Putamen (tissue), 1 donor: Measurements from ENCODE around the gene ADD2.
"Not testable (repeated sequence)": the region's sequence is repeated elsewhere in the genome, so short reads cannot be mapped to it uniquely, and the experiment has no call there.

ENCODE experiments used
- DNase-seq: peaks from one replicate; pipeline ENCODE4 v3.0.0-alpha.2; 2016; ENCODE audit warnings: low spot score

Gene ADD2

DNA sequence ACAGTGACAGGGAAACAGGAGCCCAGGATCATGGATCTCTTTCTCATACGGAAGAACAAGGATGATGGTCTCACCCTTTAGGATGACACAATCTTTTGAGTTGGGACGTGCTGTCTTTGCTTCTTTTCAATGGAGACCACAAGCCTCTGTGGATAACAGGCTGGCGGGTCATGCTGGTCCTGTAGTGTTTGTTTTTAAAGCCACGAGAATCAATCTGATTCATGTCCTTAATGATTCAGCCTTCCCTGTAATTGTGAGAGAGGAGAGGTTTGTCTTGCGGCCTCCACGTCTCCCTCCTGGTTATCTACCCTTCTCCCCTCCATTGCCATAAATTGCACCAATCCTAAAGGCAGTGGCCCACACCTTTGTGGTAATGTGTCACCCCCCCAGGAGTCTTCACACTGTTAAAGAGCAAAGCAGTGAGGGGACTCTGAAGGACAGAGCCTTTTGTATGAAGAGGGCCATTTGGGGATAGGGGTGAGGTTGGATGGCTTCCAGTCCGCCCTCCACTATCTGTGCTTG, 126.7 kb downstream of the ADD2 start:
- DNase-seq = no peak

DNA sequence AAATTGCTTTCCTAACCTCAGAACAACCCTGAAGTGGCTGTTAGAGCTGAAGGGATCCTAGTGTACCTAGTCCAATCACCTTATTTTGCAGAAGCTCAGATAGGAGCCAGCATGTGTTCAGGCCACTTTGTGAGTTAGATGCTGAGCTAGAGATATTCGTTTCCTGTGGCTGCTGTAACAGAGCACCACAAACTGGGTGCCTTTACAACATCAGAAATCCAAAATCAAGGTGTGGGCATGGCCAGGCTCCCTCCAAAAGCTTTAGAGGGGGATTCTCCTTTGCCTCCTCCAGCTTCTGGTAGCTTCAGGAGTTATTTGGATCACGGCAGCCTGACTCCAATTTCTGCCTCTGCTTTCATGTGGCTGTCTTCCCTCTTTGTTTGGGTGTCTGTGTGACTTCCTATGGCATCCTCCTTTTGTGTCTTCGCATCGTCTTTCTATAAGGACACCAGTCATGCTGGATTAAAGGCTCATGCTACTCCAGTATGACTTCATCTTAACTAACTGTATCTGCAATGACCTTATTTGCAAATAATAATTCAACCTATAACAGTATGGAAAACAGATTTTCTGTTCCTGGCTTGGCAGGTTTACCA, 128.1 kb downstream of the ADD2 start:
- no peak for DNase-seq

DNA sequence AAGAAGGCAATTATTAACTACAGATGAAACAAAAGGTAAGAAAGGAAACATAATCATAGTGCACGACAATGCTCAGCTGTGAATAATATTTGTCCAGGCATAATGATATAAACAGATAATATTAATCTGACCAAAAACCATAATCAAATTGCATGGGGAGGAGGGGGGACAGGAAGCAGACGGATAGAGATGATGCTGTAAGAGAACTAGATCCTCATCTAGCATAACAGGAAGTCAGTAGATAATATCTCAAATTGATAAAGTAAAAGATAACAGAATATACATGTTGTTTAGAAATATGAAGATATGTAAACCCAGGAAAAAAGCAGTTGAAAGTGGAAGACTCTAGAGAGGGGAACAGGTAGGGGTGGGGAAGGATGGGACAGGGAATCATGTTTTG, 129.4 kb downstream of the ADD2 start:
- DNase-seq = no peak

DNA sequence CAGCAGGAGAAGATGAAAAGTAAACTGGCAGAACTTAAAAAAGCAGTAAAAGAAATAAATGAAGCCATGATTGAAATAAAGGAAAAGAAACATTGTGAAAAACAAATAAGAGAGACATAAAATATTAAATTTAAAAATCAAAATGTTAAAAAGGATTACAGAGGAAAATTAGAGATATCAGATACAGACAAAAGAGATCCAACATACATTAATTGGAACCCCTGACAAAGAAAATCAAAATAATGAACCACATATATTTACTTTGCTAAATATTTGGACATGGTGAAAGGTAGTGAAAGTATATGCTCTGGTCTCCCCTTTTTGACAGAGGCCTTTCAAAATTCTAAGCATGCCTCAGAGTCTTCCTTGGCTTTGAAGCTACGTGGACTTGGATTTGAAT, 134.5 kb downstream of the ADD2 start:
- DNase-seq = no peak

DNA sequence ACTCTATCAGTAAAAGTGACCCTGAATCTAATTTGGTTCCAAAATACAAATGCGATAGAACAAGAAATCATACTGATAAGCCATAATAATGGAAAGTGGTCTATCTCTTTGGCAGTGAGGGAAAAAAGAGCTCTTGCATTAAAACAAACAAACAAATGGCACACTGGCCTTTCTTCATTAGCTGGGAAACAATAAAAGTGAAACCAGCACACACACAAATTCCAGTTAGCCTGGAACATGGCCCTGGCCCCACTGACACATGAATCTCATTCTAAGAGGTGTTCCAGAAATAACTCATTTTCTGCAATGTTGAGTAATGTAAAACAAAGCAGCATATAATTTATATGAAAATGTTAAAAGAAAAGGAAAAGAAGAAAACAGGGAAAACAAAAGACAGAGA, 135.0 kb downstream of the ADD2 start:
- DNase-seq = no peak

DNA sequence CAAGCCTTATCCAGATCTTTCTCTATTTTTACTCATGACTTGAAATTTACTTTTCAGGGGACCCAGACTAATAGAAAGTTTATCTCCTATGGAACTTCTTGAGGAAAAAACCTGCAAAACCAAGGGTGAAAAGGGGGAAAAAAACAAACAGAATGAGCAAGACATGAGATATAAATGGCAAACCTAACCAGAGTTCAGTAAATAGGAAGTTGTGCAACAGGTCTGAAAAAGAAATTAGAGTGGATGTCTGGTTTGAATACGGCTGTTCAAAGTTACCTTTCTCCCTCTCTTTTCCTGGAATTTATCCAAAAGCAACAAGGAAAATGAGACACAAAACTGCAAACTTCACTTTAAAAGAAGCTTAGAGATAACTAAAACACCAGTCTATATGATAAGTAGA, 135.6 kb downstream of the ADD2 start:
- no peak for DNase-seq

DNA sequence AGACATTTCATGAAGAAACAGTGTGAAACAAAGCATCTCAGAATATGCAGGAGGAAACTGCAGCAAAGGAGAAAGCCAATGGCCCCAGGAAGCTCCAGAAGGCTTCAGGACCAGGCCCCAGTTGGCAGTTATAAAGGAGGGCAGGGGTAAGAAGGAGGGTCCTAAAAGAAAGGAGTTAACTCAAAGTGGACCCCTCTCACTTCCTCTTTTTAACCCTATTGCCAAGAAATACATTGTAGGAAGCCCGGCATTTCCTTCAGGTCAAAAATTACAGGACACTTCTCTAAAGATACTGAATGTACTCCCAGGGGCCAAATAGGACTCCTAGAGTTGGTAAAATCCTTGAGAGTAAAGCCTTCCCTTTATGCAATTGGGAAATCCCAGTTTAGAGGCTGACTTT, 137.2 kb downstream of the ADD2 start:
- DNase-seq = no peak

DNA sequence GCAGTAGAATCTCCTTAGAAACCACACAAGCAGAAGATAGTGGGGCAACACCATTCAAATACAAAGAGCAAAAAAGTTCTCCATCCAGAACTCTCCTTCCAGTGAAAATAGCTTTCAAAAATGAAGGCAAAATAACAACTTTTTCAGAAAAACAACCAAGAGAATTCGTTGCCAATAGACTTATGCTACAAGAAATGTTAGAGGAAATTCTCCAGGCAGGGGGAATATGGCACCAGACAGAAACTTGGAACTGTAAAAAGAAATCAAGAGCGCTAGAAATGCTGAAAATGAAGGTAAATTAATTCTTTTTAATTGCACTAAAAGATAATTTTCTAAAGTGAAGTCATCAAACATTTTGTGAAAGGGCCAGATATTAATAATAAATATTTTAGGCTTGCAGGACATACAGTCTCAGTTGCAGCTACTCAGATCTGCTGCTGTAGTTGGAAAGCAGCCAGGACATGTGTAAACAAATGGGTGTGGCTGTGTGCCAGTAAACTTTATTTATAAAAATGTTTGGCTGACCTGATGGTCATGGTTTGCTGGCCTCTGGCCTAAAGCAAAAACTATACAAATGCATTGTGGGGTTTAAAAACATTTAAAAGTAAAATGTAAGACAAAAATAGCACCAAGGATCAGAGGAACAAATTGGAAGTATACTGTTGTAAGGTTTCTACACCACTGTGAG, 140.6 kb downstream of the ADD2 start:
- DNase-seq = no peak

DNA sequence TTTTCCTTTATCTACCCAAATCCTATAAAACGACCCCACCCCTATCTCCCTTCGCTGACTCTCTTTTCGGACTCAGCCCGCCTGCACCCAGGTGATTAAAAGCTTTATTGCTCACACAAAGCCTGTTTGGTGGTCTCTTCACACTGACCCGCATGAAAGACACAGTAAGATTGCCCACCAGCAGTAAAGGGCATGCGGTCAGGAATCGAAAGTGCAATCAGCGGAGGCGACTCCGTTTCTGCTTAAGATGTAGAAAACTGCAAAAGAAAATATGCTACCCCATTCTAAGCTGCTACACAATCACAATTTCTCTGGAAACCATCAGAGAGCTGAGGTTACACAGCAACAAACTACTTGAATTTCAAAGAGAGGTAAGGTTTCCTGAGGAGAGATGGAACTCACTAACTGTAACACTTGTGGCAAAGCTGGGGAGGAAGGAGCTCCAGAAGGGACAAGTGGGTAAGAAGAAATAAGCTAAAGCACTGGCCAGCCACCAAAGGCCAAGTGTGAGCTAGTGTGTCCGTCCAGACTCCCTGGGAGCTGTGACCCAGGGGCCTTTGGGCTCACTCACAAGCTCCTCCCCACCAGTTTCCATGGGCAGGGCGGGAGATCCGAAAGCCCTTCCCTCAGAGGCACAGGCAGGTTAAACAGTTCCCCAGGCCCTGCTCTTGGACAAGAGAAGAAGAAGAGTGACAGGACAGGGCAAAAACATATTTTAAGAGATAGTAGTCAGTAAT, 141.6 kb downstream of the ADD2 start:
- DNase-seq = no peak

DNA sequence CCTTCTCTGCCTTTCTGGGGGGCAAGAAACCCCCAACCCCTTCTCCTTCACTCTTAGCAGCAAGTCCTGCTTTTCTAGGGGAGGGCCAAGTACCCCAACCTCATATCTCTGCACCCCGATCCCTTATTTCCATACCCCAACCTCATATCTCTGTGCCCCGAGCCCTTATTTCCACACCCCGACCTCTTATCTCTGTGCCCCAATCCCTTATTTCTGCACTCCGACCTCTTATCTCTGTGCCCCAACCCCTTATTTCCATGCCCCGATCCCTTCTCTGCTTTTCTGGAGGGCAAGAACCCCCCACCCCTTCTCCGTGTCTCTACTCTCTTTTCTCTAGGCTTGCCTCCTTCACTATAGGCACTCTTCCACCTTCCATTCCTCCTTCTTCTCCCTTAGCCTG, 146.5 kb downstream of the ADD2 start:
- DNase-seq = not testable (repeated sequence)

DNA sequence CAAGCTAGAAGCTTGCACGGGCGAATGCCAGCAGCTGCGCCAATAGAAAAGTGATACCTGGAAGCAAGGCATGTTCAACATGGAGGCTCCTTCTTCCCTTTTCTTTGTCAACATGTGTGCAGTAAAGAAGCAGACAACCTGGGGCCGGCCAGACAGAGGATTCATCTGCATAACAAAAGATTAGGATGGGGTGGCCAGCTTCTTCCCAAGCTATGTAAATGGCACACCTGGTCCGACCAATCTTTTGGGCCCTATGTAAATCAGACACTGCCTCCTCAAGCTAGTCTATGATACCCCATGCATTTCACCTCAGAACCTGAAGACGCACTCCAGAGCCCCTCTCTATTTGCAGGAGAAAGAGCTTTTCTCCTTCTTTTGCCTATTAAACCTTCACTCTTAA, 148.0 kb downstream of the ADD2 start:
- no peak for DNase-seq

DNA sequence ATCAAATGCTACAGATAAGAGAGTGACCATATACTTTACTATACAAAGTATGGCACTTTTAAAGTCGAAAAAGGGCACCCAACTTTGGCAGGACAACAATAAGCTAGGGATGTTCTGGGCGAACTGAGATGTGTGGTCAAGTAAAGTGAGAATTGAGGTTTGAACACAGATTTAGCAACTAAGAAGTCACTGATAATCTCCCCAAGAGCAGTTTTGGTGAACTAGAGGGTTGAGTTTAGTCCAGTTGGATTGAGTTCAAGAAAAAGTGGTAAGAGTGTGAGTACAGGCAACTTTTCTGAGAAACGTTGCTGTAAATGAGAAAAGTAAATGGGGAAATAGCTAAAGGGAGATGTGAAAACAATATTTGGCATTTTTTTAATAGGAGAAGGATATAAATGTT, 148.8 kb downstream of the ADD2 start:
- no peak for DNase-seq

DNA sequence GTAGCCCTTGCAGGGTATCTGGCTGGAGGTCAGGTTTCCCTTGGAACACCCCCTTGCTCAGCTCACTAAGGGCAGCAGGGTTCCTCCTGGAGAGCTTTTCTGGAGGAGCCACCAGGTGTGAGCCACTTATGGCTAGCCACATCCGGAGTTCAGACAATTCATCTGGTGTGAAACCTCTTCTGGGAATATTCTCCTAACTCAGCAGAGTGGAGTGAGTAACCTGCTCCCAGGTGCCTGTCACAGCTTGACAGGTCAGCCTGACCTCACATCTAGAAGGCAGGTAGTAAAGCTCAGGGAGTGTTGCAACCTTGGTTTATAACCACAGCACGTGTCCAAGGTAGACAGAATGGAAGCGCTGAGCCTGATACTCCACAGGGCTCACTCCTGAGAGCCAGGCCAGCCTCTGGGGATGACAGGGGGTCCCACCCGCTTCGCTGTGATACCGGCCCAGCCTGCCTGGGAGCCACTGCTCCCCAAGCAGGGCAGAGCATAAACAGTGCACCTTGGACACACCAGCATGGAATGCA, 151.8 kb downstream of the ADD2 start:
- DNase-seq = no peak

DNA sequence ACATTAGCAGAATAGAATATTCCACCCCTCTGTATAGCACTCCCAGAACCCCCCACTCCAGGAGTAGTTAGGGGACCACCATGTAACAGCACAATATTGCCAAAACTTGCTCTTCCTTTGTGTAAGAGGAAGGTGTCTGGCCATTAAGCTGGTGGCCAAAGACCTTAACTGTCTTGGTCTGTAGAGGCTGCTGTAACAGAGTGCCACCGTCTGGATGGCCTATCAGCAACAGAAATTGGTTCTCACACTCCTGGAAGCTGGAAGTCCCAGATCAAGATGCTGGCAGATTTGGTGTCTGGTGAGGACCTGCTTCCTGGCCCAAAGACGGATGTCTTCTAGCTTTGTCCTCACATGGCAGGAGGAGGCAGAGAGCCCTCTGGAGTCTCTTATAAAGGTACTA, 152.8 kb downstream of the ADD2 start:
- DNase-seq = no peak

DNA sequence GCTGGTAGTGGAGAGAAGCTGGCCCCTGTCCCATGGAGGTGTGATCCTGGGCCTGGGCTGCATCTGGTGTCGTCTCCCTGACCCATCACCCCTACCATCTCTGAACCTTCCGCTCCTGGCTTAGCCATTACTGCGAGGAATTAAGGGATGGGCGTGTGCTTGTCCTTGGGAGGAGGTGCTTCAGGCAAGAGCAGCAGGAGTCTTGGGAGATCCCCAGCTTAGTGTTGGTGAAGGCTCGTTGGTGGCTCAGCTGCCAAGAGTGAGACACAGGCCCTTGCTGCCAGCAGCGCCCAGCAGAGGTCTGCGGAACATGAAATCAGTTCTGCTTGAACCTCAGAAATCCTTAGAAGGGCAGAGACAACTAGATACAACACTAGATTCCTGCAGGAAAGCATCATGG, 154.5 kb downstream of the ADD2 start:
- DNase-seq = no peak

DNA sequence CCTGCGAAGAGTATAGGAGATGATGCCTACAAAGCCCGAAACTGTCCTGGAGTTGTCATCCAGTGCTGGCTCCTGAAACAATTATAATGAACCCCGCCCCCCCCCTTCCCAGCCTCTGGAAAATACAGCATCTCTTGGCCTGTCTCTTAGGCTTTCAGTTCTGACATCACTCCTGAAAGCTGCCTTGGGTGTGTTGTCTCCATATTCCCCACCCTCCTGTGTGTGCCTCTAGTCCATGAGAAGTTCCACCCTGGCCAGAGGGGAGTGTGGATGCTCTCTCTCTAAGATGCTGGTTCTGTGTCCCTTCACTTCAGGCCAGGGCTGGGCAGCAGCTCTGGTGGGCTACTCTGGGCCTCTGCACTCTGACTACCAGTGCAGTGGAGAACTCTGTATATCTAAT, 155.4 kb downstream of the ADD2 start:
- no peak for DNase-seq

DNA sequence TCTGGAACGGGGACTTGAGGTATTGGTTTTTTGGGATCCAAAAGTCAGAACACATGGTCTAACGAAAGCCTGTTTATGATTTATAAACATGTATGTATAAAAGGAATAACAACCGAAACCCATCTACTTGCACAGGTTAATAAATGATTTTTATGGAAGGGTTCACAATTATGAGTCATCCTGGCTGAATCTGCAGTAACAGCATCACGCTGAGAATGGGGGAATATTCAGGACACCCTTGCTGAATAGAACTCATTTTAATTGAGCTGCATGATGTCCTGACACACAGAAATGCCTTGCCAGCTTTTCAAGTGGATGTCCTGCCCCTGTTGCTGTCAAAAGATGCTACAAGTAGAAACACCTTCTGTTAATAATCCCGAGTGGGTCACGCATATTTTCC, 159.6 kb downstream of the ADD2 start:
- no peak for DNase-seq

DNA sequence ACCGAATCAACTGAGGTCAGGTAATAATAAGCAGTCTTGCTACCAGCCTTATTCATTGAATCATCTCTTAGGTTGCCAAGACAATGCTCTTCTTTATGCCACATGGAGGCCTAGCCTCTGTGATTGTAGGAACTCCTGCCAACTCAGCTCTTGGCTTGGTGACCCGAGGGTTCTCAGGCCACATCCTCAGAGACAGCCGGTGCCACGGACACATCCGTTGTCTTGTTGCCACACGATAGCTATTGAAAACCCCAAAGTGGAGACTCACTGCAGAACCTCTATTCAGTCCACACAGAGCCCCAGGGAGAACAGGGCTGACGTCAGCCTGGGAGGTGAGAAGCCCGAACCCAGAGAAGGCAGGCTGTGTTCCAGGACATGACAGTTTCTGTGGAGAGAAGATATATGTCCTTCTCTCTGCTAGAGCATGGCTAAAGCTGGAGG, 160.9 kb downstream of the ADD2 start:
- DNase-seq = peak; percentile 32
